Upper lobe of right lung (tissue), 1 donor: ENCODE data around the gene RLF. TPM values are rescaled to one million over a fixed set of nuclear protein-coding genes. Genes with fewer than 3 reads are reported as not detected.

ENCODE experiments used
- ATAC-seq: fragments of 200-7000 bp; cut with Tn5 transposase; one replicate; pipeline ENCODE4 v1.9.1; 2020; ENCODE audit warnings: mild to moderate bottlenecking, moderate library complexity
- DNase-seq: peaks from one replicate; pipeline ENCODE4 v3.0.0-alpha.2; 2020
- H3K27ac ChIP-seq: fragments of 200-600 bp; one replicate; pipeline ENCODE4 v1.8.0; 2022
- H3K27me3 ChIP-seq: fragments of 200-600 bp; one replicate; pipeline ENCODE4 v1.8.0; 2022; ENCODE audit warnings: mild to moderate bottlenecking
- H3K36me3 ChIP-seq: fragments of 200-600 bp; one replicate; pipeline ENCODE4 v1.8.0; 2022
- H3K4me1 ChIP-seq: fragments of 200-600 bp; one replicate; pipeline ENCODE4 v1.8.0; 2022
- H3K4me3 ChIP-seq: fragments of 200-600 bp; one replicate; pipeline ENCODE4 v1.8.0; 2022; ENCODE audit warnings: mild to moderate bottlenecking
- H3K9me3 ChIP-seq: fragments of 200-600 bp; one replicate; pipeline ENCODE4 v1.8.0; 2022
- intact Hi-C: fragments of 100-400 bp; cut with DNase I; formaldehyde crosslinking; loops from one replicate; pipeline ENCODE4 v1.11.0; 2022
- total RNA-seq: library from RNA; stranded (reverse); fragmentation: NEBNext Ultra II Directional; extraction: Animal tissue kit (Norgen Biotek cat#: 25700); gene quantifications from one replicate; pipeline ENCODE4 v1.2.1, GENCODE V29; 2021
- TF ChIP-seq, protein P1 (sequence below): fragments of 200-600 bp; IDR thresholded peaks from one replicate; pipeline ENCODE4 v1.8.0; 2022; ENCODE audit warnings: antibody characterized with exemption
- donor health status: DM: no; HTN: yes; CAD: no; lungs with severe emphysema.

The RLF gene
- total RNA-seq, 1 donor from 2014 or later: 13.4 TPM

DNA sequence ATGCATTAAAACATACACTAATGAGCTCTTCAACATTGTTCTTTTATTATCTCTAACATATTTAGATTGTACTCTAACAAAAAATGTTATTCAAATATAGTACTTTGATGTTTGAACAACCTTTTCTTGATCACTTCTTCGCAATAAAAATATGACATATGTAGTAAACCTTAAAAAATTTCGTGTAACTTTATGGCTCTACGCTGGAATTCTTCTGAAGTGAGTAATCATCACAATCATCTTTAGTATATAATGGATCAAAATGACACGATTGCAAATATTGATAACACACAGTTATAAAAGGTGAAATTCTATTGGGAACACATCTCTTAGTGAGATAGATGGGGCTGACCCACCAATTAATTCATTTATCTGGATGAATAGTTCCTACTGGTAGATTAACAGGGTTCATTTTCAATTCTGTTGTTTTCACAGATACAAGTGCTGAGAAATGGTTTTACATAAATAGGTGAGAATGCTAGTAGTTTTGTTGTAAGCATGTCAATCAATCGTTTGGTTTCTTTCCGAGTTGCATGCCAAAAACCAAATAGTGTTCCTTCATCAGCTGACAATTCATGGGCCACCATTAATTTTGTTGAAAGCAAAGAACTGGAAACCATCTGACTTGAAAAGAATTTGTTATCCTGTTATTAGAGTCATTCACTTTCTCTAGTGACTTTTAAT is 95.4 kb downstream of the RLF start:
- ATAC-seq (no peak), DNase-seq (no peak)
- no peaks in the 10 kb centered on the region for H3K27me3 ChIP-seq
- intact Hi-C loops: no loop called here
- H3K4me3 ChIP-seq: peak overlapping the region; percentile 99
- H3K27ac ChIP-seq: peak overlapping the region; percentile 94
- TF ChIP-seq, protein P1, sequence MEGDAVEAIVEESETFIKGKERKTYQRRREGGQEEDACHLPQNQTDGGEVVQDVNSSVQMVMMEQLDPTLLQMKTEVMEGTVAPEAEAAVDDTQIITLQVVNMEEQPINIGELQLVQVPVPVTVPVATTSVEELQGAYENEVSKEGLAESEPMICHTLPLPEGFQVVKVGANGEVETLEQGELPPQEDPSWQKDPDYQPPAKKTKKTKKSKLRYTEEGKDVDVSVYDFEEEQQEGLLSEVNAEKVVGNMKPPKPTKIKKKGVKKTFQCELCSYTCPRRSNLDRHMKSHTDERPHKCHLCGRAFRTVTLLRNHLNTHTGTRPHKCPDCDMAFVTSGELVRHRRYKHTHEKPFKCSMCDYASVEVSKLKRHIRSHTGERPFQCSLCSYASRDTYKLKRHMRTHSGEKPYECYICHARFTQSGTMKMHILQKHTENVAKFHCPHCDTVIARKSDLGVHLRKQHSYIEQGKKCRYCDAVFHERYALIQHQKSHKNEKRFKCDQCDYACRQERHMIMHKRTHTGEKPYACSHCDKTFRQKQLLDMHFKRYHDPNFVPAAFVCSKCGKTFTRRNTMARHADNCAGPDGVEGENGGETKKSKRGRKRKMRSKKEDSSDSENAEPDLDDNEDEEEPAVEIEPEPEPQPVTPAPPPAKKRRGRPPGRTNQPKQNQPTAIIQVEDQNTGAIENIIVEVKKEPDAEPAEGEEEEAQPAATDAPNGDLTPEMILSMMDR: no peak
- H3K36me3 ChIP-seq: peaks cover 15% of the 10 kb centered on the region
- peaks cover 21% of the 10 kb centered on the region for H3K4me1 ChIP-seq
- no peaks in the 10 kb centered on the region for H3K9me3 ChIP-seq

DNA sequence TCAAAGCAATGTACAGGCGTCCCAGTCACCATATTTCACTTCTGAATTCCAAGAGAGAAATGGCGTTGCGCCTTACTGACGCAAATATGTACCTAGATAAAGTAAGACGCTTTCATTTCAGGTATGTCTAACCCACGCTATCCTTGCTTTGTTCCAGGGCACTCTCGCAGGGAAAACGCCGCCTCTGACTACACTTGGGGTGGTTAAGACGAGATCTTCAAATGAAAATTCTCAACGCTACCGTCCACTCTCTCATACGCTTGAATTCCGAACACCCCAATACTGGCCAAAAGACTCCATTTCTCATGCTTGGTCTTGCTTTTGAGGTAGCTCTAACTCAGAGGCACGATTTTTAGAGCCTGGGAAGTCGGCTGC is 96.1 kb downstream of the RLF start:
- Histone ChIP-seq H3K27me3 (no peaks in the 10 kb centered on the region), H3K36me3 (peaks cover 22% of the 10 kb centered on the region), H3K4me3 (peak overlapping the region; percentile 99), H3K9me3 (no peaks in the 10 kb centered on the region), H3K4me1 (peaks cover 21% of the 10 kb centered on the region), H3K27ac (peak overlapping the region; percentile 94)
- intact Hi-C loops: no loop called here
- ATAC-seq (no peak), DNase-seq (no peak)
- TF ChIP-seq, protein P1: no peak

DNA sequence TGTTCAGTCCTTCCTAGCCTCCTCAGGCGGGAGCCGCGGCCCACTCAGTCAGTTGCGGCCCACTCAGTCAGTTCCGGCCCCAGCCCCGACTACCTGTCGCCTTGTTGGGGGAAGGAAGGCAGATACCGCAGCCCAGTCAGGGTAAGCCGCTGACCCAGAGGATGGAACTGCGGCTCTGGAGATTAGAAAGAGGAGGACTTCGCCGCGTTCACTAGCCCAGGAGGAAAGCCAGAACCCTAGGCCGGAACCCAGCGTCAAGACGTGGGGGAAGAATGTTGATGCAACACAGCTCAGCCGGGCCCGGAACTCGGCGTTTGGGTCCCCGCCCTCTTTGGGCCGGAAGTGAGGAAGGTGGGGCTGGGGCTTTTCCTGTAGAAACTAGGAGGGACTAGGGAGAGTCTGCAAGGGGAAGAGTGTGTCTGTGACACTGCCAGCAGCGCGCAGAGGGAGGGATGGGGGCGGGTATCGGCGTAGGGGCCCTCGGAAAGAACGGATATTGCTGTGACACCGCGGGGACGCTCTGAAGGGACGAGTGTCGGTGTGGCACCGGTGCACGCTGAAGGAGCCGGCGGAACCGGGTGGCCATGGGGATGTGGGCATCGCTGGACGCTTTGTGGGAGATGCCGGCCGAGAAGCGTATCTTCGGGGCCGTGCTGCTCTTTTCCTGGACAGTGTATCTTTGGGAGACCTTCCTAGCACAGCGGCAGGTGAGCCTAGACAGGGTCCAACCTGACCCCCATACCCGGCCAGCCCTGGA is 96.7 kb downstream of the RLF start, which contains the start of gene ZMPSTE24:
Gene ZMPSTE24, plus strand, starts transcription at position 549 of the 757 bp plus-strand sequence. Its CDS starts 36 bp downstream, at position 585.
- intact Hi-C loops: no loop called here
- peak; percentile 97 for DNase-seq
- Histone ChIP-seq H3K4me1 (peaks cover 21% of the 10 kb centered on the region), H3K27ac (peak within 1 kb of the TSS; percentile 94), H3K36me3 (peaks cover 28% of the 10 kb centered on the region), H3K4me3 (peak within 1 kb of the TSS; percentile 99), H3K9me3 (no peaks in the 10 kb centered on the region), H3K27me3 (no peaks in the 10 kb centered on the region)
- ATAC-seq: peak; percentile 99
- TF ChIP-seq, protein P1: no peak

DNA sequence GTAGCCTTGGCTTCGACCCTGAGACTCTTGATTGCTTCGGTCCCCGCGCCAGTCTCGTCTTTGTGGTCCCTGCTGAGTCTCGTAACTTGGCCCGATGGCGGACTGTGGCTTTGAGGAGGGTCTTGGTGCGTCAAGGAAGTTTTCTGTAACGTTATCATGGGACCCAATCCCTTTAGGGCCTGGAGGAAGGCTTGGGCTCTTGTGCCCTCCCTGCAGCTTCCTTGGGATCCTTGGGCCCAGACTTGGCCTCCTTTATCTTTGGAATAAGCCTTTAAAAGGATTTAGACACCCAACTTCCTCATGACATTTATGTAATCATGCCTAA is 97.2 kb downstream of the RLF start:
- peak overlapping the region; percentile 99 for H3K4me3 ChIP-seq
- no peak for ATAC-seq
- no peak for DNase-seq
- H3K4me1 ChIP-seq: peaks cover 21% of the 10 kb centered on the region
- H3K36me3 ChIP-seq: peaks cover 33% of the 10 kb centered on the region
- H3K27me3 ChIP-seq: no peaks in the 10 kb centered on the region
- TF ChIP-seq, protein P1: no peak
- intact Hi-C loops: no loop called here
- H3K9me3 ChIP-seq: no peaks in the 10 kb centered on the region
- H3K27ac ChIP-seq: peak overlapping the region; percentile 94

DNA sequence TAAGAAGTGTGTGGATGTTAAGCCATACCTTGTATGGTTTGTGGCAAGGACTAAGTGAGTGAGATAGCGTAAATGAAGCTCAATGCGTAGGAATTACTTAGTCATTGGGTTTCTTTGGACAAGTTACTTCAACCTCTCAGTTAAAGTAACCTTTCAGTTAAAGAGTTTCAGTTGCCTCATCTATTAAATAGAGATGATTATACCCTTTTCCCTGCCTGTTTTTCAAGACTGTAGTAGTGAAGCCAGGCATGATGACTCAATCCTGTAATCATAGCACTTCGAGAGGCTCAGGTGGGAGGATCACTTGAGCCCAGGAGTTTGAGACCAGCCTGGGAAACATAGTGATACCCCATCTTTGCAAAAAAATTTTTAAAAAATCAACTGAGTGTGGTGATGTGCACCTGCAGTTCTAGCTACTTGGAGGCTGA is 103.2 kb downstream of the RLF start:
- ATAC-seq (no peak), DNase-seq (no peak)
- Histone ChIP-seq H3K4me3 (no peak overlapping the region), H3K36me3 (peaks cover 73% of the 10 kb centered on the region), H3K27me3 (no peaks in the 10 kb centered on the region), H3K4me1 (peaks cover 8% of the 10 kb centered on the region), H3K27ac (no peak overlapping the region), H3K9me3 (no peaks in the 10 kb centered on the region)
- intact Hi-C loops: no loop called here
- TF ChIP-seq, protein P1: no peak
